ENCODE results near the gene ROPN1B.

ROPN1B gene

DNA sequence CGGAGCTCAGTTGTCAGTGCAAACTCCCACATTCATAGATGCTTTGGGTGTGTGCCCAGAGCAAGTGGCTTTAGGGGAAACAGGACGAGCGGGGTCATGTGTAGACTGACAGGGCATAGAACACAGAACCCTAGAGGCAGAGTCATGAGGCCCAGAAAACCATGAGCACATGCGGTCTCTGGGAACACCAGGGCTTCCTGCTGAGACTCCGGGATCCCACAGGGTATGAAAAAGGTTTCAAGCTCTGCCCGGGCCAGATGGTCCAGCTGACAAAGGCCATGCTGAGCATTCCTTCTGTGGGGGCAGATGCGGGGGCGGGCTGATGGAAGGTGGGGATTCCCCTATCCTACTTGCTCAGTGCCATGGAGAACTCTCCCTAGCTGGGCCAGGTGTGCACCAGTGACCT is 44.8 kb downstream of the ROPN1B start:
- Histone ChIP-seq H3K36me3 (ENCODE audit: control insufficient read depth in 2 of 2, insufficient read depth in 1 of 2, low read length in 2 of 2) (peaks cover 0 to 55% of the 10 kb centered on the region in 2 experiments; a peak in 1 of 3 replicates), H3K9me3 (ENCODE audit: control insufficient read depth, insufficient read depth, low read depth, low read length) (no peaks in the 10 kb centered on the region), H3K4me1 (ENCODE audit: control insufficient read depth, insufficient read depth, low read length) (no peaks in the 10 kb centered on the region), H3K27ac (ENCODE audit: extremely low read depth, low read depth, low read length) (no peak overlapping the region), H3K4me3 (ENCODE audit: low read depth, low read length) (no peak overlapping the region)
- TF ChIP-seq, protein P1, sequence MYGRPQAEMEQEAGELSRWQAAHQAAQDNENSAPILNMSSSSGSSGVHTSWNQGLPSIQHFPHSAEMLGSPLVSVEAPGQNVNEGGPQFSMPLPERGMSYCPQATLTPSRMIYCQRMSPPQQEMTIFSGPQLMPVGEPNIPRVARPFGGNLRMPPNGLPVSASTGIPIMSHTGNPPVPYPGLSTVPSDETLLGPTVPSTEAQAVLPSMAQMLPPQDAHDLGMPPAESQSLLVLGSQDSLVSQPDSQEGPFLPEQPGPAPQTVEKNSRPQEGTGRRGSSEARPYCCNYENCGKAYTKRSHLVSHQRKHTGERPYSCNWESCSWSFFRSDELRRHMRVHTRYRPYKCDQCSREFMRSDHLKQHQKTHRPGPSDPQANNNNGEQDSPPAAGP (tag by site-specific recombination; IDR thresholded peaks at IDR 0.05): no peak
- TF ChIP-seq, protein P2, sequence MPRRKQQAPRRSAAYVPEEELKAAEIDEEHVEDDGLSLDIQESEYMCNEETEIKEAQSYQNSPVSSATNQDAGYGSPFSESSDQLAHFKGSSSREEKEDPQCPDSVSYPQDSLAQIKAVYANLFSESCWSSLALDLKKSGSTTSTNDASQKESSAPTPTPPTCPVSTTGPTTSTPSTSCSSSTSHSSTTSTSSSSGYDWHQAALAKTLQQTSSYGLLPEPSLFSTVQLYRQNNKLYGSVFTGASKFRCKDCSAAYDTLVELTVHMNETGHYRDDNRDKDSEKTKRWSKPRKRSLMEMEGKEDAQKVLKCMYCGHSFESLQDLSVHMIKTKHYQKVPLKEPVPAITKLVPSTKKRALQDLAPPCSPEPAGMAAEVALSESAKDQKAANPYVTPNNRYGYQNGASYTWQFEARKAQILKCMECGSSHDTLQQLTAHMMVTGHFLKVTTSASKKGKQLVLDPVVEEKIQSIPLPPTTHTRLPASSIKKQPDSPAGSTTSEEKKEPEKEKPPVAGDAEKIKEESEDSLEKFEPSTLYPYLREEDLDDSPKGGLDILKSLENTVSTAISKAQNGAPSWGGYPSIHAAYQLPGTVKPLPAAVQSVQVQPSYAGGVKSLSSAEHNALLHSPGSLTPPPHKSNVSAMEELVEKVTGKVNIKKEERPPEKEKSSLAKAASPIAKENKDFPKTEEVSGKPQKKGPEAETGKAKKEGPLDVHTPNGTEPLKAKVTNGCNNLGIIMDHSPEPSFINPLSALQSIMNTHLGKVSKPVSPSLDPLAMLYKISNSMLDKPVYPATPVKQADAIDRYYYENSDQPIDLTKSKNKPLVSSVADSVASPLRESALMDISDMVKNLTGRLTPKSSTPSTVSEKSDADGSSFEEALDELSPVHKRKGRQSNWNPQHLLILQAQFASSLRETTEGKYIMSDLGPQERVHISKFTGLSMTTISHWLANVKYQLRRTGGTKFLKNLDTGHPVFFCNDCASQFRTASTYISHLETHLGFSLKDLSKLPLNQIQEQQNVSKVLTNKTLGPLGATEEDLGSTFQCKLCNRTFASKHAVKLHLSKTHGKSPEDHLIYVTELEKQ (tag by site-specific recombination; IDR thresholded peaks at IDR 0.05; ENCODE audit: borderline replicate concordance): no peak
- TF ChIP-seq ZNF133 (tag by site-specific recombination; IDR thresholded peaks at IDR 0.05) (no peak), ZBTB1 (tag by site-specific recombination; IDR thresholded peaks at IDR 0.05) (no peak), OVOL3 (tag by site-specific recombination; IDR thresholded peaks at IDR 0.05) (no peak), ZNF292 (tag by site-specific recombination; IDR thresholded peaks at IDR 0.05; ENCODE audit: borderline replicate concordance, low read depth) (no peak), ZNF391 (tag by site-specific recombination; IDR thresholded peaks at IDR 0.05; ENCODE audit: borderline replicate concordance, low read depth) (no peak), ZBTB21 (tag by site-specific recombination; IDR thresholded peaks at IDR 0.05) (no peak), ZNF548 (tag by site-specific recombination; IDR thresholded peaks at IDR 0.05) (no peak), ZNF24 (tag by site-specific recombination; IDR thresholded peaks at IDR 0.05) (no peak), ZNF426 (tag by site-specific recombination; IDR thresholded peaks at IDR 0.05) (no peak), KLF9 (tag by site-specific recombination; IDR thresholded peaks at IDR 0.05; ENCODE audit: low read depth) (no peak), MEIS1 (CRISPR knock-in tag; IDR thresholded peaks at IDR 0.05; ENCODE audit: borderline replicate concordance) (no peak)
- TF ChIP-seq, protein P3, sequence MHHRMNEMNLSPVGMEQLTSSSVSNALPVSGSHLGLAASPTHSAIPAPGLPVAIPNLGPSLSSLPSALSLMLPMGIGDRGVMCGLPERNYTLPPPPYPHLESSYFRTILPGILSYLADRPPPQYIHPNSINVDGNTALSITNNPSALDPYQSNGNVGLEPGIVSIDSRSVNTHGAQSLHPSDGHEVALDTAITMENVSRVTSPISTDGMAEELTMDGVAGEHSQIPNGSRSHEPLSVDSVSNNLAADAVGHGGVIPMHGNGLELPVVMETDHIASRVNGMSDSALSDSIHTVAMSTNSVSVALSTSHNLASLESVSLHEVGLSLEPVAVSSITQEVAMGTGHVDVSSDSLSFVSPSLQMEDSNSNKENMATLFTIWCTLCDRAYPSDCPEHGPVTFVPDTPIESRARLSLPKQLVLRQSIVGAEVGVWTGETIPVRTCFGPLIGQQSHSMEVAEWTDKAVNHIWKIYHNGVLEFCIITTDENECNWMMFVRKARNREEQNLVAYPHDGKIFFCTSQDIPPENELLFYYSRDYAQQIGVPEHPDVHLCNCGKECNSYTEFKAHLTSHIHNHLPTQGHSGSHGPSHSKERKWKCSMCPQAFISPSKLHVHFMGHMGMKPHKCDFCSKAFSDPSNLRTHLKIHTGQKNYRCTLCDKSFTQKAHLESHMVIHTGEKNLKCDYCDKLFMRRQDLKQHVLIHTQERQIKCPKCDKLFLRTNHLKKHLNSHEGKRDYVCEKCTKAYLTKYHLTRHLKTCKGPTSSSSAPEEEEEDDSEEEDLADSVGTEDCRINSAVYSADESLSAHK (tag by site-specific recombination; IDR thresholded peaks at IDR 0.05): no peak
- CTCF ChIA-PET: interaction anchor here (0.6 kb wide), 1 partner anchor 97 kb away, joined by 3 read pairs; no protein-coding TSS in a partner anchor
- POLR2A ChIA-PET: no interaction called here

DNA sequence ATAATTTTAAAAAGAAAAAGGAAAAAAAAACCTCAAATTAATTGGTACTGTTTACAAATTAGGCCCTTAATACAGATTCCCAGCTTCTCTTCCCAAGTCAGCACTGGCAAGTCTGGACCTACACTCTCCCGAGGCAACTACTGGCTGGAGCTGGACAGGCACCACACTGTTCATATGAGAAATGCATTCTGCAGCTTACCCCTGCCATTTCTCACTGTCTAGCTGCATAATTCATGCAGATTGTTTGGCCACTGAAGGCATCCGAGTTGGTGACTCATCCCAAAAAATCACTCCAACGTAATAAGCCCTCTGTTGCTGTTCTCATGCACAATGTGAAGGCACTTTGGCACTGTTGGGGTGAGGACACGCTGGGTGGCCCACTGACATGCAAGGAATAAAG is 45.3 kb downstream of the ROPN1B start:
- Histone ChIP-seq H3K4me3 (ENCODE audit: low read depth, low read length) (no peak overlapping the region), H3K4me1 (ENCODE audit: control insufficient read depth, insufficient read depth, low read length) (no peaks in the 10 kb centered on the region), H3K27ac (ENCODE audit: extremely low read depth, low read depth, low read length) (no peak overlapping the region), H3K36me3 (ENCODE audit: control insufficient read depth in 2 of 2, insufficient read depth in 1 of 2, low read length in 2 of 2) (peaks cover 0 to 53% of the 10 kb centered on the region in 2 experiments; a peak in 1 of 3 replicates), H3K9me3 (ENCODE audit: control insufficient read depth, insufficient read depth, low read depth, low read length) (no peaks in the 10 kb centered on the region)
- ChIA-PET POLR2A (no interaction called here), CTCF (interaction anchor here (0.6 kb wide), 1 partner anchor 62 kb away, joined by 3 read pairs; no protein-coding TSS in a partner anchor)
- TF ChIP-seq ZNF530 (tag by site-specific recombination; IDR thresholded peaks at IDR 0.05; ENCODE audit: low read depth) (no peak), ZFHX2 (tag by site-specific recombination; conservative IDR thresholded peaks at IDR 0.05) (no peak), ZBTB21 (tag by site-specific recombination; IDR thresholded peaks at IDR 0.05) (no peak), KLF1 (tag by site-specific recombination; IDR thresholded peaks at IDR 0.05) (no peak), ZNF350 (tag by site-specific recombination; IDR thresholded peaks at IDR 0.05) (no peak), ZNF596 (tag by site-specific recombination; IDR thresholded peaks at IDR 0.05) (no peak), ZNF623 (tag by site-specific recombination; IDR thresholded peaks at IDR 0.05) (no peak), ZNF404 (tag by site-specific recombination; IDR thresholded peaks at IDR 0.05) (no peak), ZNF223 (tag by site-specific recombination; IDR thresholded peaks at IDR 0.05) (no peak), ZNF658 (tag by site-specific recombination; IDR thresholded peaks at IDR 0.05) (no peak), ZEB2 (tag by site-specific recombination; IDR thresholded peaks at IDR 0.05) (no peak)
- TF ChIP-seq, protein P4, sequence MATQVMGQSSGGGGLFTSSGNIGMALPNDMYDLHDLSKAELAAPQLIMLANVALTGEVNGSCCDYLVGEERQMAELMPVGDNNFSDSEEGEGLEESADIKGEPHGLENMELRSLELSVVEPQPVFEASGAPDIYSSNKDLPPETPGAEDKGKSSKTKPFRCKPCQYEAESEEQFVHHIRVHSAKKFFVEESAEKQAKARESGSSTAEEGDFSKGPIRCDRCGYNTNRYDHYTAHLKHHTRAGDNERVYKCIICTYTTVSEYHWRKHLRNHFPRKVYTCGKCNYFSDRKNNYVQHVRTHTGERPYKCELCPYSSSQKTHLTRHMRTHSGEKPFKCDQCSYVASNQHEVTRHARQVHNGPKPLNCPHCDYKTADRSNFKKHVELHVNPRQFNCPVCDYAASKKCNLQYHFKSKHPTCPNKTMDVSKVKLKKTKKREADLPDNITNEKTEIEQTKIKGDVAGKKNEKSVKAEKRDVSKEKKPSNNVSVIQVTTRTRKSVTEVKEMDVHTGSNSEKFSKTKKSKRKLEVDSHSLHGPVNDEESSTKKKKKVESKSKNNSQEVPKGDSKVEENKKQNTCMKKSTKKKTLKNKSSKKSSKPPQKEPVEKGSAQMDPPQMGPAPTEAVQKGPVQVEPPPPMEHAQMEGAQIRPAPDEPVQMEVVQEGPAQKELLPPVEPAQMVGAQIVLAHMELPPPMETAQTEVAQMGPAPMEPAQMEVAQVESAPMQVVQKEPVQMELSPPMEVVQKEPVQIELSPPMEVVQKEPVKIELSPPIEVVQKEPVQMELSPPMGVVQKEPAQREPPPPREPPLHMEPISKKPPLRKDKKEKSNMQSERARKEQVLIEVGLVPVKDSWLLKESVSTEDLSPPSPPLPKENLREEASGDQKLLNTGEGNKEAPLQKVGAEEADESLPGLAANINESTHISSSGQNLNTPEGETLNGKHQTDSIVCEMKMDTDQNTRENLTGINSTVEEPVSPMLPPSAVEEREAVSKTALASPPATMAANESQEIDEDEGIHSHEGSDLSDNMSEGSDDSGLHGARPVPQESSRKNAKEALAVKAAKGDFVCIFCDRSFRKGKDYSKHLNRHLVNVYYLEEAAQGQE (tag by site-specific recombination; IDR thresholded peaks at IDR 0.05): no peak

Data from HEK293 (cell line).